Activated CD4-positive, alpha-beta T cell treated with anti-CD3 and anti-CD28 coated beads, Interleukin-2, amount 10 ng/mL, durations not matched to agents 7 days and 5 days (primary cell): ENCODE results near the gene MEGF8. TPM values are rescaled to one million over a fixed set of nuclear protein-coding genes. Genes with fewer than 3 reads are reported as not detected.
A peak's percentile ranks its signal among the peaks of the same experiment; 100 is the strongest.

Experiments used
- CTCF ChIA-PET: fragments of 350-600 bp; sonication (Branson Sonifier 250); formaldehyde crosslinking; loops from one replicate; lab custom pipeline; 2021; ENCODE audit warnings: antibody characterized with exemption; lab: Charles Lee
- POLR2A ChIA-PET: fragments of 350-600 bp; sonication (Branson Sonifier 250); formaldehyde crosslinking; loops from one replicate; lab custom pipeline; 2021; ENCODE audit warnings: antibody characterized with exemption; lab: Charles Lee
- DNase-seq: peaks from one replicate; pipeline ENCODE4 v3.0.0-alpha.2; 2020
- H3K27ac Mint-ChIP-seq: one replicate; pipeline ENCODE4 v1.8.0; 2021; ENCODE audit warnings: mild to moderate bottlenecking, moderate library complexity, mixed read lengths
- H3K27me3 Mint-ChIP-seq: one replicate; pipeline ENCODE4 v1.8.0; 2021; ENCODE audit warnings: mixed read lengths
- H3K36me3 Mint-ChIP-seq: one replicate; pipeline ENCODE4 v1.8.0; 2021; ENCODE audit warnings: low read depth, mixed read lengths
- H3K4me1 Mint-ChIP-seq: one replicate; pipeline ENCODE4 v1.8.0; 2021; ENCODE audit warnings: mixed read lengths
- H3K4me3 Mint-ChIP-seq: one replicate; pipeline ENCODE4 v1.8.0; 2021; ENCODE audit warnings: mild to moderate bottlenecking, moderate library complexity, mixed read lengths
- H3K9me3 Mint-ChIP-seq: one replicate; pipeline ENCODE4 v1.8.0; 2021; ENCODE audit warnings: mixed read lengths
- total RNA-seq, 2 experiments: library from RNA; stranded (reverse); gene quantifications; one replicate each; pipeline ENCODE4 v1.2.3, GENCODE V29; 2021

MEGF8 gene
- total RNA-seq, 2 experiments from 2014 or later: 3.3 to 3.7 TPM

DNA sequence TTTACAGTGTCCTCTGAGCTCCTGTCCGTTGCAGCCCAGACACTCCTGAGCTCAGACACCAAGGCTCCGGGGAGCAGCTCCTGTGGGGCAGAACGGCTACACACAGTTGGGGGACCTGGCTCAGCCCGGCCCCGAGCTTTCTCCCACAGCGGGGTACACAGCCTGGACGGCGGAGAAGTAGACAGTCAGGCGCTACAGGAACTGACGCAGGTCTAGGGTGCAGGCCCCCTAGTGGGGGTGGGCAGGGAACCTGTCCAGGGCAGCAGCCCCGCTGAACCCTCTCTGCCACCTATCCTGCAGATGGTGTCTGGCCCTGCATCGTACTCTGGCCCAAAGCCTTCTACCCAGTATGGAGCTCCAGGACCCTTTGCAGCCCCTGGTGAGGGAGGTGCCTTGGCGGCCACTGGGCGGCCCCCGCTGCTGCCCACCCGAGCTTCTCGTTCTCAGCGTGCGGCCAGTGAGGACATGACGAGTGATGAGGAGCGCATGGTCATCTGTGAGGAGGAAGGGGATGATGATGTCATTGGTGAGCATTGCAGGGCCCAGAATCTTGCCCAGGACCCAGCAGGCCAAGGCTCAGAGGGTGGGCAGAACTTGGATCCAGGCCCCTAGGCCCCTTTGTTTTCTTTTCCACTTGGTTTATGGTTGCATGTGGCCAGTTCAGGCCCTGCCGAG lies 36.4 kb upstream of the MEGF8 start:
- no peak overlapping the region for H3K27ac Mint-ChIP-seq
- no peak for DNase-seq
- ChIA-PET POLR2A (no interaction called here), CTCF (interaction anchor here (0.7 to 1.8 kb wide), 2 partner anchors 9 to 15 kb away, joined by 4 to 5 read pairs; no protein-coding TSS in a partner anchor)
- peaks cover 27% of the 10 kb centered on the region for H3K36me3 Mint-ChIP-seq
- no peaks in the 10 kb centered on the region for H3K9me3 Mint-ChIP-seq
- H3K4me3 Mint-ChIP-seq: no peak overlapping the region
- H3K4me1 Mint-ChIP-seq: peaks cover 32% of the 10 kb centered on the region
- H3K27me3 Mint-ChIP-seq: no peaks in the 10 kb centered on the region

DNA sequence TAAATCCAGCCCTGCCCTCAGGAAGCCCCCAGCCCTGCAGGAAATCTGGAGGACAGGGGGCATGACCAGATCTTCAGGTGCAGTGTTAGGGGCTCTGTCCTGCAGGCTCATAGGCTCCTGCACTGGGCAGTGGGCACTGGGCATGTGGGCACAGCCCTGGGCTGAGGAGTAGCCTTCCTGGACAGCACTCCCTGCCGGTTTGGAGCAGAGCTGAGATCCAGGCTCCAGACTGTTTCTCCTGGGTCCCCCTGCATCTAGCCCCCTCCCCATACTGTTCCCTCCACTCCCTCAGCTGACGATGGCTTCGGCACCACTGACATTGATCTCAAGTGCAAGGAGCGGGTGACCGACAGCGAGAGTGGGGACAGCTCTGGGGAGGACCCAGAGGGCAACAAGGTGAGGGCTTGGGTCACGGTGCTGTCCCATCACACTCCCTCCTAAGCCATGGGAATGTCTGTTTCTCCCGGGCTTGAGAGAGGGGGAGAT lies 35.8 kb upstream of the MEGF8 start:
- peaks cover 29% of the 10 kb centered on the region for H3K36me3 Mint-ChIP-seq
- no peak for DNase-seq
- ChIA-PET POLR2A (no interaction called here), CTCF (interaction anchor here (1.1 to 1.8 kb wide), 2 partner anchors 10 to 14 kb away, joined by 5 read pairs; no protein-coding TSS in a partner anchor)
- no peaks in the 10 kb centered on the region for H3K27me3 Mint-ChIP-seq
- H3K9me3 Mint-ChIP-seq: no peaks in the 10 kb centered on the region
- peaks cover 32% of the 10 kb centered on the region for H3K4me1 Mint-ChIP-seq
- no peak overlapping the region for H3K4me3 Mint-ChIP-seq
- no peak overlapping the region for H3K27ac Mint-ChIP-seq

DNA sequence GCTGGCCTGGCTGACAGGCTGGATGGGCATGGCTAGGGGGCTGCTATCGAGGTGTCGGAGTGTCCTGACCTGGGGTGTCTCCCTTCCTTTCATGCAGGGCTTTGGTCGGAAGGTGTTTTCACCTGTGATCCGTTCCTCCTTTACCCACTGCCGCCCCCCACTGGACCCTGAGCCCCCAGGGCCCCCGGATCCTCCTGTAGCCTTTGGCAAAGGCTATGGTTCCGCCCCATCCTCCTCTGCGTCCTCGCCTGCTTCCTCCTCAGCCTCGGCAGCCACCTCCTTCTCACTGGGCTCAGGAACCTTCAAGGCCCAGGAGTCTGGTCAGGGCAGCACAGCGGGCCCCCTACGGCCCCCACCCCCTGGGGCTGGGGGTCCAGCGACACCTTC lies 35.3 kb upstream of the MEGF8 start:
- Mint-ChIP-seq H3K27ac (no peak overlapping the region), H3K36me3 (peaks cover 29% of the 10 kb centered on the region), H3K4me3 (no peak overlapping the region), H3K4me1 (peaks cover 27% of the 10 kb centered on the region), H3K27me3 (no peaks in the 10 kb centered on the region), H3K9me3 (no peaks in the 10 kb centered on the region)
- ChIA-PET POLR2A (no interaction called here), CTCF (interaction anchor here (1.1 to 1.8 kb wide), 2 partner anchors 11 to 14 kb away, joined by 5 read pairs; no protein-coding TSS in a partner anchor)
- DNase-seq: no peak

DNA sequence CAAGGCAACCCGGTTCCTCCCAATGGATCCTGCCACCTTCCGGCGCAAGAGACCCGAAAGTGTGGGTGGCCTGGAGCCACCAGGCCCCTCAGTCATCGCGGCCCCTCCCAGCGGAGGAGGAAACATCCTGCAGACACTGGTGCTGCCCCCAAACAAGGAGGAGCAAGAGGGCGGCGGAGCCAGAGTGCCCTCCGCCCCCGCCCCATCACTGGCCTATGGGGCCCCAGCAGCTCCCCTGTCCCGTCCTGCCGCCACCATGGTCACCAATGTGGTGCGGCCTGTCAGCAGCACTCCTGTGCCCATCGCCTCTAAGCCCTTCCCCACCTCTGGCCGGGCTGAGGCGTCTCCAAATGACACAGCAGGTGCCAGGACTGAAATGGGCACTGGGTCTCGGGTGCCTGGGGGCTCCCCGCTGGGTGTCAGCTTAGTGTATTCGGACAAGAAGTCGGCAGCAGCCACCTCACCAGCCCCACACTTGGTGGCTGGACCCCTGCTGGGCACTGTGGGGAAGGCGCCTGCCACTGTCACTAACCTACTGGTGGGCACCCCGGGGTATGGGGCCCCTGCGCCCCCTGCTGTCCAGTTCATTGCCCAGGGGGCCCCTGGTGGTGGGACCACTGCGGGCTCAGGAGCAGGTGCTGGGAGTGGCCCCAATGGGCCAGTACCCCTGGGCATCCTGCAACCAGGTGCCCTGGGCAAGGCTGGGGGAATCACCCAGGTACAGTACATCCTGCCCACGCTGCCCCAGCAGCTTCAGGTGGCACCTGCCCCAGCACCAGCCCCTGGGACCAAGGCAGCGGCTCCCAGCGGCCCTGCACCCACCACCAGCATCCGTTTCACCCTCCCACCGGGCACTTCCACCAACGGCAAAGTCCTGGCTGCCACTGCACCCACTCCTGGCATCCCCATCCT lies 34.7 kb upstream of the MEGF8 start:
- POLR2A ChIA-PET: no interaction called here
- Mint-ChIP-seq H3K9me3 (no peaks in the 10 kb centered on the region), H3K4me3 (no peak overlapping the region), H3K27me3 (no peaks in the 10 kb centered on the region), H3K4me1 (peaks cover 22% of the 10 kb centered on the region), H3K27ac (no peak overlapping the region), H3K36me3 (peaks cover 29% of the 10 kb centered on the region)
- CTCF ChIA-PET: interaction anchor here (1.1 to 1.8 kb wide), 3 partner anchors 12 to 47 kb away, joined by 4 to 5 read pairs (median 5); no protein-coding TSS in a partner anchor
- peak; percentile 52 for DNase-seq

DNA sequence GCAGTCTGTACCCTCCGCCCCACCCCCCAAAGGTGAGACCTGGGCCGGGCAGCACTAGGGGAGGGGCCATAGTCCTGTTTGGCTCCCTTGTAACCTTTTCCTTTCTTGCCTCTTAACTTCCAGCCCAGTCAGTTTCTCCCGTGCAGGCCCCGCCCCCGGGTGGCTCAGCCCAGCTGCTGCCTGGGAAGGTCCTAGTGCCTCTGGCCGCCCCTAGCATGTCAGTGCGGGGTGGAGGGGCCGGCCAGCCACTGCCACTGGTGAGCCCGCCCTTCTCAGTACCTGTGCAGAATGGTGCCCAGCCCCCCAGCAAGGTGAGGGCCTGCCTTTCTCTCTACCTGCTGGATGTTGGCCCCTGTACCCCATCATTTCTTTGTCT lies 34.0 kb upstream of the MEGF8 start:
- no peaks in the 10 kb centered on the region for H3K9me3 Mint-ChIP-seq
- no peaks in the 10 kb centered on the region for H3K27me3 Mint-ChIP-seq
- POLR2A ChIA-PET: no interaction called here
- no peak for DNase-seq
- CTCF ChIA-PET: interaction anchor here (1.2 kb wide), 1 partner anchor 48 kb away, joined by 4 read pairs; no protein-coding TSS in a partner anchor
- no peak overlapping the region for H3K4me3 Mint-ChIP-seq
- H3K36me3 Mint-ChIP-seq: peaks cover 26% of the 10 kb centered on the region
- H3K4me1 Mint-ChIP-seq: peaks cover 17% of the 10 kb centered on the region
- H3K27ac Mint-ChIP-seq: no peak overlapping the region

DNA sequence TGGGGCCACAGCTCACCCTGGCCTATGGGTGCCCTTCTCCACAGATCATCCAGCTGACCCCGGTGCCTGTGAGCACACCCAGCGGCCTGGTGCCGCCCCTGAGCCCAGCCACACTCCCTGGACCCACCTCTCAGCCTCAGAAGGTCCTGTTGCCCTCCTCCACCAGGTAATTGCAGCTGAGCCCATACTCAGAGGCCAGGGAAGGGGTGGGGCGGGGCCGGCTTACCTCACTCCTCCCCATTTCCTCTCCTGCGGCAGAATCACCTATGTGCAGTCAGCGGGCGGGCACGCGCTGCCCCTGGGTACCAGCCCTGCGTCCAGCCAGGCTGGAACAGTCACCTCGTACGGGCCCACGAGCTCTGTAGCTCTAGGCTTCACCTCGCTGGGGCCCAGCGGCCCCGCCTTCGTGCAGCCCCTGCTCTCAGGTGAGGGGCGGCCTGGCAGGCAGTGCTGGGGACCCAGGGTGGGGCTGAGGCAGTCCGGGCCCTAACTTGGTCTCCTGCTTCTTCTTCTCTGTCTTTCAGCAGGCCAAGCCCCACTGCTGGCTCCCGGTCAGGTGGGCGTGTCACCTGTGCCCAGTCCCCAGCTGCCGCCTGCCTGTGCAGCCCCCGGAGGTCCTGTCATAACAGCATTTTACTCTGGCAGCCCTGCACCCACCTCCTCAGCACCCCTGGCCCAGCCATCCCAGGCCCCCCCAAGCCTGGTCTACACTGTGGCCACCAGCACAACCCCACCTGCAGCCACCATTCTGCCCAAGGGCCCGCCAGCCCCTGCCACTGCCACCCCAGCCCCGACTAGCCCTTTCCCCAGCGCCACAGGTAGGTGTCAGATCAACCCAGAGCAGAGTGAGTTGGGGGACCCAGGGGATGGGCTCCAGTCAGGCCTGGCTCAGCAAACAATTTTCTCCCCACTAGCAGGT lies 33.1 kb upstream of the MEGF8 start:
- CTCF ChIA-PET: interaction anchor here (1.1 to 1.8 kb wide), 3 partner anchors 36 to 153 kb away, joined by 3 to 6 read pairs (median 4); no protein-coding TSS in a partner anchor
- Mint-ChIP-seq H3K4me1 (peaks cover 15% of the 10 kb centered on the region), H3K27me3 (no peaks in the 10 kb centered on the region), H3K9me3 (no peaks in the 10 kb centered on the region), H3K4me3 (no peak overlapping the region), H3K27ac (peak overlapping the region; percentile 9), H3K36me3 (peaks cover 23% of the 10 kb centered on the region)
- DNase-seq: no peak
- POLR2A ChIA-PET: no interaction called here

DNA sequence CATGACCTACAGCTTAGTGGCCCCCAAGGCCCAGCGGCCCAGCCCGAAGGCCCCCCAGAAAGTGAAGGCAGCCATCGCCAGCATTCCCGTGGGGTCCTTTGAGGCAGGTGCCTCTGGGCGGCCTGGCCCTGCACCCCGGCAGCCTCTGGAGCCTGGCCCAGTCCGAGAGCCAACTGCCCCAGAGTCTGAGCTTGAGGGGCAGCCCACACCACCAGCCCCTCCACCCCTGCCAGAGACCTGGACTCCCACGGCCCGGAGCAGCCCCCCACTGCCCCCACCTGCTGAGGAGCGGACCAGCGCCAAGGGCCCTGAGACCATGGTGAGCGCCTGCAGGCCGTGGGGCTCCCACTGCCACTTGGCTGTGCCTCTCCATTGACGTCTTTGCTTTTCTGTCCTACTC lies 32.5 kb upstream of the MEGF8 start:
- DNase-seq: no peak
- H3K4me1 Mint-ChIP-seq: peaks cover 15% of the 10 kb centered on the region
- ChIA-PET CTCF (interaction anchor here (1.0 to 1.8 kb wide), 3 partner anchors 35 to 160 kb away, joined by 3 to 6 read pairs (median 3); partner anchors contain the start of gene POU2F2), POLR2A (no interaction called here)
- no peaks in the 10 kb centered on the region for H3K27me3 Mint-ChIP-seq
- peaks cover 23% of the 10 kb centered on the region for H3K36me3 Mint-ChIP-seq
- peak overlapping the region; percentile 81 for H3K27ac Mint-ChIP-seq
- H3K9me3 Mint-ChIP-seq: no peaks in the 10 kb centered on the region
- H3K4me3 Mint-ChIP-seq: no peak overlapping the region

DNA sequence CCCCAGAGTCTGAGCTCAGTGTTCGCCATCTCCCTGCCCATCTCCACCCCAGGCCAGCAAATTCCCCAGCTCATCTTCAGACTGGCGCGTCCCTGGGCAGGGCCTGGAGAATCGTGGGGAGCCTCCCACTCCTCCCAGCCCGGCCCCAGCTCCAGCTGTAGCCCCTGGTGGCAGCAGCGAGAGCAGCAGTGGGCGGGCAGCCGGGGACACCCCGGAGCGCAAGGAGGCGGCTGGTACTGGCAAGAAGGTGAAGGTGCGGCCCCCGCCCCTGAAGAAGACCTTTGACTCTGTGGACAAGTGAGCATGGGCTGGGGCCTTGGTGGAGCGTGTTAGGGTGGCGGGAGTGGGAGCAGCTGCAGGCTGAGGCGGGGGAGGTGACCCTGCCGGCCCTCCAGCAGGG lies 31.9 kb upstream of the MEGF8 start:
- peak overlapping the region; percentile 81 for H3K27ac Mint-ChIP-seq
- CTCF ChIA-PET: interaction anchor here (1.0 to 1.8 kb wide), 4 partner anchors 34 to 185 kb away, joined by 3 to 6 read pairs (median 3); partner anchors contain the start of gene POU2F2
- POLR2A ChIA-PET: no interaction called here
- no peak for DNase-seq
- H3K27me3 Mint-ChIP-seq: no peaks in the 10 kb centered on the region
- H3K4me3 Mint-ChIP-seq: no peak overlapping the region
- H3K4me1 Mint-ChIP-seq: peaks cover 15% of the 10 kb centered on the region
- H3K36me3 Mint-ChIP-seq: peaks cover 23% of the 10 kb centered on the region
- H3K9me3 Mint-ChIP-seq: no peaks in the 10 kb centered on the region

DNA sequence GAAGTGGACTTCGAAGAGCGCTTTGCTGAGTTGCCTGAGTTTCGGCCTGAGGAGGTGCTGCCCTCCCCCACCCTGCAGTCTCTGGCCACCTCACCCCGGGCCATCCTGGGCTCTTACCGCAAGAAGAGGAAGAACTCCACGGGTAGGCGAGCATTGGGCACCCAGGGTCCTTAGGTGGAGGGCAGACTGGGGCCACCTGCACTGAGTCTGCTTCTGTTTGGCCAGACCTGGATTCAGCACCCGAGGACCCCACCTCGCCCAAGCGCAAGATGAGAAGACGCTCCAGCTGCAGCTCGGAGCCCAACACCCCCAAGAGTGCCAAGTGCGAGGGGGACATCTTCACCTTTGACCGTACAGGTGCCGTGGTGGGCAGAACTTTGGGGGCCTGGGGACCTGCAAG lies 31.5 kb upstream of the MEGF8 start:
- Mint-ChIP-seq H3K4me3 (no peak overlapping the region), H3K4me1 (peaks cover 15% of the 10 kb centered on the region), H3K27me3 (no peaks in the 10 kb centered on the region), H3K9me3 (no peaks in the 10 kb centered on the region), H3K27ac (no peak overlapping the region), H3K36me3 (peaks cover 23% of the 10 kb centered on the region)
- DNase-seq: no peak
- ChIA-PET CTCF (interaction anchor here (0.6 to 1.2 kb wide), 4 partner anchors 27 to 185 kb away, joined by 3 read pairs; partner anchors contain the start of gene POU2F2), POLR2A (no interaction called here)

DNA sequence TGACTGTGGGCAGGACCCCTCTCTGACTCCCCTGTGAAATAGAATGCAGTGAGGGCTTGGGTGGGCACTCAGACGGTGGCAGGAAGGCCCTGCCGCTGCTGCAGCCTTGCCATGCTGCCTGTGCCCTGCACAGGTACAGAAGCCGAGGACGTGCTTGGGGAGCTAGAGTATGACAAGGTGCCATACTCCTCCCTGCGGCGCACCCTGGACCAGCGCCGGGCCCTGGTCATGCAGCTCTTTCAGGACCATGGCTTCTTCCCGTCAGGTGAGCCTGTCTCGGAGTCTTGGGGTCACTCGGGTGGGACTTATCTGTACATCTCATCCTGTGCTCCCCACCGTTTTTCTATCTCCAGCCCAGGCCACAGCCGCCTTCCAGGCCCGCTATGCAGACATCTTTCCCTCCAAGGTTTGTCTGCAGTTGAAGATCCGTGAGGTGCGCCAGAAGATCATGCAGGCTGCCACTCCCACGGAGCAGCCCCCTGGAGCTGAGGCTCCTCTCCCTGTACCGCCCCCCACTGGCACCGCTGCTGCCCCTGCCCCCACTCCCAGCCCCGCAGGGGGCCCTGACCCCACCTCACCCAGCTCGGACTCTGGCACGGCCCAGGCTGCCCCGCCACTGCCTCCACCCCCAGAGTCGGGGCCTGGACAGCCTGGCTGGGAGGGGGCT lies 30.8 kb upstream of the MEGF8 start:
- Mint-ChIP-seq H3K9me3 (no peaks in the 10 kb centered on the region), H3K4me1 (peaks cover 15% of the 10 kb centered on the region), H3K27me3 (no peaks in the 10 kb centered on the region), H3K27ac (no peak overlapping the region), H3K4me3 (no peak overlapping the region), H3K36me3 (peaks cover 23% of the 10 kb centered on the region)
- no peak for DNase-seq
- ChIA-PET POLR2A (no interaction called here), CTCF (interaction anchor here (0.6 to 1.2 kb wide), 3 partner anchors 16 to 186 kb away, joined by 3 read pairs; no protein-coding TSS in a partner anchor)

DNA sequence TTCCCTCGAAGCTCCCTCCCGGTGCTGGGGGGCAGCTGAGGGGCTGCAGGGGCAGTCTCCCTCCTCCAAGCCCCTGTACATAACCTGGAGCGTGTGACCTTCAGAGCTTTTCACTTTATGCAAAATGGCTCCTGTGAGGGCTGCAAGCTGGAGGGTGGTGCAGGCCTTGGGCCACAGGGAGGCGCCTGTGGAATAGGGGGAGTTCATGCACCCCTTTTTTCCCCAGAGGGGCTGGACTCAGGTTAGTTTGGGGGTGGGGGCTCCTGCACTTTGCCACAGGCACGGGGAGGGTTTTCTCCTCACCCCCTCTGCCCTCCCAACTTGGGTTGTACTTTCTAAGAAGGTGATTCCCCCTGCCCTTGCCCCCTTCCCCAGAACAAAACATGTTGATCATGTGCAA lies 30.1 kb upstream of the MEGF8 start:
- no peak for DNase-seq
- no peaks in the 10 kb centered on the region for H3K27me3 Mint-ChIP-seq
- POLR2A ChIA-PET: no interaction called here
- no peaks in the 10 kb centered on the region for H3K9me3 Mint-ChIP-seq
- H3K27ac Mint-ChIP-seq: no peak overlapping the region
- CTCF ChIA-PET: interaction anchor here (0.7 to 1.1 kb wide), 2 partner anchors 16 to 179 kb away, joined by 3 read pairs; no protein-coding TSS in a partner anchor
- H3K36me3 Mint-ChIP-seq: peaks cover 26% of the 10 kb centered on the region
- H3K4me1 Mint-ChIP-seq: peaks cover 19% of the 10 kb centered on the region
- H3K4me3 Mint-ChIP-seq: no peak overlapping the region
